OCI-LY3 (cell line): ENCODE data around the gene OPTC.
"Not testable (repeated sequence)": the region's sequence is repeated elsewhere in the genome, so short reads cannot be mapped to it uniquely, and the experiment has no call there.

Source experiments
- H2AFZ ChIP-seq: fragments of 200-600, 300-600 bp; shearing (Covaris generic); 2 replicates; pipeline ENCODE4 v1.6.0; 2014; ENCODE audit warnings: antibody characterized with exemption, low read depth, low read length
- H3K27ac ChIP-seq: fragments of 200-600, 300-600 bp; sonication (generic); 2 replicates; pipeline ENCODE4 v1.5.1; 2014; ENCODE audit warnings: mild to moderate bottlenecking, low read length, moderate library complexity, mixed read lengths
- H3K27me3 ChIP-seq: fragments of 200-600, 300-600 bp; sonication (generic); 2 replicates; pipeline ENCODE4 v1.6.1; 2014; ENCODE audit warnings: low read depth, low read length, mixed read lengths
- H3K36me3 ChIP-seq: fragments of 200-600, 300-600 bp; sonication (generic); replicated peaks from 2 replicates; pipeline ENCODE3; 2014; ENCODE audit warnings: low read depth, low read length, mixed read lengths
- H3K4me1 ChIP-seq: fragments of 300-600, 200-600 bp; sonication (generic); 2 replicates; pipeline ENCODE4 v1.6.1; 2014; ENCODE audit warnings: low read length, mixed read lengths
- H3K4me2 ChIP-seq: fragments of 200-600, 300-600 bp; sonication (generic); 2 replicates; pipeline ENCODE4 v1.6.1; 2014; ENCODE audit warnings: low read length, mixed read lengths
- H3K4me3 ChIP-seq: fragments of 300-600, 200-600 bp; sonication (generic); 2 replicates; pipeline ENCODE4 v1.5.1; 2014; ENCODE audit warnings: antibody characterized with exemption, mild to moderate bottlenecking, low read length, moderate library complexity
- H3K79me2 ChIP-seq: fragments of 300-600, 200-600 bp; shearing (Covaris generic); 2 replicates; pipeline ENCODE4 v1.6.1; 2014; ENCODE audit warnings: mild to moderate bottlenecking, low read length, mixed read lengths
- H3K9ac ChIP-seq: fragments of 300-600, 200-600 bp; shearing (Covaris generic); 2 replicates; pipeline ENCODE4 v1.6.0; 2014; ENCODE audit warnings: mild to moderate bottlenecking, low read length, moderate library complexity
- H3K9me3 ChIP-seq: fragments of 200-600, 300-600 bp; shearing (Covaris generic); 2 replicates; pipeline ENCODE4 v1.6.1; 2014; ENCODE audit warnings: low read length, mixed read lengths; ENCODE audit not compliant: insufficient read depth
- H4K20me1 ChIP-seq: fragments of 200-600, 300-600 bp; sonication (generic); 2 replicates; pipeline ENCODE4 v1.6.1; 2016; ENCODE audit warnings: low read length, mixed read lengths; ENCODE audit not compliant: insufficient read depth
- CTCF ChIP-seq: fragments of 200-600, 300-600 bp; sonication (generic); IDR thresholded peaks from 2 replicates; pipeline ENCODE4 v1.5.1; 2014; ENCODE audit warnings: antibody characterized with exemption, low read length, low read depth
- EZH2phosphoT487 ChIP-seq: fragments of 200-600 bp; shearing (Covaris generic); IDR thresholded peaks from 2 replicates; pipeline ENCODE4 v1.6.1; 2018; ENCODE audit warnings: antibody characterized with exemption, mixed run types, low read depth

Gene OPTC

GRCh38 chr1:203465146-203465798 is 28.7 kb upstream of the OPTC start:
- Histone ChIP-seq H3K4me3 (no peak overlapping the region), H3K27ac (no peak overlapping the region), H2AFZ (no peak overlapping the region), H3K27me3 (no peaks in the 10 kb centered on the region), H3K4me1 (peaks cover 33% of the 10 kb centered on the region), H3K79me2 (no peaks in the 10 kb centered on the region), H3K36me3 (no peaks in the 10 kb centered on the region), H4K20me1 (no peaks in the 10 kb centered on the region), H3K4me2 (no peak overlapping the region), H3K9ac (no peak overlapping the region), H3K9me3 (no peaks in the 10 kb centered on the region)
- no peak for TF ChIP-seq EZH2phosphoT487
- TF ChIP-seq CTCF = no peak

- no peaks in the 10 kb centered on the region for H4K20me1 ChIP-seq
- H3K27me3 ChIP-seq = no peaks in the 10 kb centered on the region
- no peak overlapping the region for H3K27ac ChIP-seq
- H3K79me2 ChIP-seq = no peaks in the 10 kb centered on the region
- no peak overlapping the region for H3K4me2 ChIP-seq
- H3K36me3 ChIP-seq = no peaks in the 10 kb centered on the region
- no peaks in the 10 kb centered on the region for H3K9me3 ChIP-seq
- TF ChIP-seq CTCF = no peak
- TF ChIP-seq EZH2phosphoT487 = no peak
- no peak overlapping the region for H3K9ac ChIP-seq
- no peak overlapping the region for H3K4me3 ChIP-seq
- no peak overlapping the region for H2AFZ ChIP-seq
- H3K4me1 ChIP-seq = peaks cover 27% of the 10 kb centered on the region
Observed at GRCh38 chr1:203465948-203466347, 28.0 kb upstream of the OPTC start.

GRCh38 chr1:203466906-203467549 is 26.9 kb upstream of the OPTC start:
- H3K9me3 ChIP-seq, H3K79me2 ChIP-seq, H3K27me3 ChIP-seq, H3K27ac ChIP-seq, H3K9ac ChIP-seq, H4K20me1 ChIP-seq, H3K36me3 ChIP-seq, H3K4me3 ChIP-seq, H3K4me2 ChIP-seq, H2AFZ ChIP-seq: not testable (repeated sequence)
- peaks cover 16% of the 10 kb centered on the region for H3K4me1 ChIP-seq

GRCh38 chr1:203467550-203467921 is 26.4 kb upstream of the OPTC start:
- no peak for TF ChIP-seq EZH2phosphoT487
- no peak for TF ChIP-seq CTCF
- peaks cover 5% of the 10 kb centered on the region for H3K27me3 ChIP-seq
- no peak overlapping the region for H3K4me2 ChIP-seq
- no peak overlapping the region for H3K27ac ChIP-seq
- no peaks in the 10 kb centered on the region for H4K20me1 ChIP-seq
- no peaks in the 10 kb centered on the region for H3K79me2 ChIP-seq
- no peak overlapping the region for H3K9ac ChIP-seq
- H3K4me3 ChIP-seq = no peak overlapping the region
- peaks cover 11% of the 10 kb centered on the region for H3K4me1 ChIP-seq
- H3K9me3 ChIP-seq = no peaks in the 10 kb centered on the region
- H3K36me3 ChIP-seq = no peaks in the 10 kb centered on the region
- no peak overlapping the region for H2AFZ ChIP-seq
